ENCODE results near the gene MYH14.

MYH14 gene

GRCh38 chr19:50290775-50291174 lies 87.4 kb downstream of the MYH14 start:
- DNase-seq = no peak

- no peak for DNase-seq
Observed at GRCh38 chr19:50292216-50292827, 88.9 kb downstream of the MYH14 start.

- no peak for DNase-seq
Observed at GRCh38 chr19:50293263-50294004, 90.0 kb downstream of the MYH14 start.

- no peak for DNase-seq
Observed at GRCh38 chr19:50300051-50300450, 96.6 kb downstream of the MYH14 start.

- no peak for DNase-seq
Observed at GRCh38 chr19:50300814-50301606, 97.6 kb downstream of the MYH14 start.

GRCh38 chr19:50301607-50301971 lies 98.2 kb downstream of the MYH14 start:
- no peak for DNase-seq

- no peak for DNase-seq
Observed at GRCh38 chr19:50303558-50303957, 100.1 kb downstream of the MYH14 start.

GRCh38 chr19:50308991-50309390 lies 105.6 kb downstream of the MYH14 start:
- no peak for DNase-seq

GRCh38 chr19:50309396-50310125 lies 106.1 kb downstream of the MYH14 start:
- no peak for DNase-seq

- DNase-seq = no peak
Observed at GRCh38 chr19:50310759-50311465, 107.5 kb downstream of the MYH14 start.

- DNase-seq = no peak
Observed at GRCh38 chr19:50311723-50312635, 108.6 kb downstream of the MYH14 start.

- DNase-seq = no peak
Observed at GRCh38 chr19:50312967-50313811, 109.8 kb downstream of the MYH14 start.

GRCh38 chr19:50313812-50314536 lies 110.6 kb downstream of the MYH14 start:
- no peak for DNase-seq

GRCh38 chr19:50314724-50315708 lies 111.6 kb downstream of the MYH14 start:
- DNase-seq = no peak

- no peak for DNase-seq
Observed at GRCh38 chr19:50315773-50316448, 112.5 kb downstream of the MYH14 start.

GRCh38 chr19:50317115-50317514 lies 113.7 kb downstream of the MYH14 start:
- DNase-seq = no peak

GRCh38 chr19:50318438-50318837 lies 115.0 kb downstream of the MYH14 start:
- DNase-seq = no peak

Data from right kidney (tissue), 1 donor.